GM21825 (cell line): ENCODE data around the gene HES2.
"Not testable (repeated sequence)": the region's sequence is repeated elsewhere in the genome, so short reads cannot be mapped to it uniquely, and the experiment has no call there.

ENCODE experiments used
- ATAC-seq: cut with Tn5 transposase; IDR thresholded peaks from one replicate; pipeline ENCODE4 v1.9.1; 2021; ENCODE audit warnings: mild to moderate bottlenecking, moderate library complexity; ENCODE audit not compliant: unreplicated experiment

HES2 gene

GRCh38 chr1:6437012-6437700 lies 17.4 kb upstream of the HES2 start:
- ATAC-seq = not testable (repeated sequence)

DNA sequence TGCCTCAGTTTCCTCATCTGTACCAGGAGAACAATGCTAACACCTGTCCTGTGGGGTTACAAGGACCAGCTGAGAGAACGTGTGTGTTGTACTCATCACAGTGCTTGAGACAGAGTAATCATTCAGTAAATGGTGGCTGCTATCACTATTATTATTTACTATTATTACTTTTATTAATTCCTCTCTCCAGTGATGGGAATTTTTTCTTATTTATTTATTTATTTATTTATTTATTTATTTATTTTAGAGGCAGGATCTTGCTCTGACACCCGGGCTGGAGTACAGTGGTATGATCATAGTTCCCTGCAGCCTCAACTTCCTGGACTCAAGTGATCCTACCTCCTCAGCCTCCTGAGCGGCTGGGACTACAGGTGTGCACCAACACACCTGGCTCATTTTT lies 16.6 kb upstream of the HES2 start:
- not testable (repeated sequence) for ATAC-seq

- no peak for ATAC-seq
These were observed 15.8 kb upstream of the HES2 start for GRCh38 chr1:6435547-6435946.

GRCh38 chr1:6435129-6435528 lies 15.4 kb upstream of the HES2 start:
- no peak for ATAC-seq

GRCh38 chr1:6434186-6434585 lies 14.5 kb upstream of the HES2 start:
- no peak for ATAC-seq

DNA sequence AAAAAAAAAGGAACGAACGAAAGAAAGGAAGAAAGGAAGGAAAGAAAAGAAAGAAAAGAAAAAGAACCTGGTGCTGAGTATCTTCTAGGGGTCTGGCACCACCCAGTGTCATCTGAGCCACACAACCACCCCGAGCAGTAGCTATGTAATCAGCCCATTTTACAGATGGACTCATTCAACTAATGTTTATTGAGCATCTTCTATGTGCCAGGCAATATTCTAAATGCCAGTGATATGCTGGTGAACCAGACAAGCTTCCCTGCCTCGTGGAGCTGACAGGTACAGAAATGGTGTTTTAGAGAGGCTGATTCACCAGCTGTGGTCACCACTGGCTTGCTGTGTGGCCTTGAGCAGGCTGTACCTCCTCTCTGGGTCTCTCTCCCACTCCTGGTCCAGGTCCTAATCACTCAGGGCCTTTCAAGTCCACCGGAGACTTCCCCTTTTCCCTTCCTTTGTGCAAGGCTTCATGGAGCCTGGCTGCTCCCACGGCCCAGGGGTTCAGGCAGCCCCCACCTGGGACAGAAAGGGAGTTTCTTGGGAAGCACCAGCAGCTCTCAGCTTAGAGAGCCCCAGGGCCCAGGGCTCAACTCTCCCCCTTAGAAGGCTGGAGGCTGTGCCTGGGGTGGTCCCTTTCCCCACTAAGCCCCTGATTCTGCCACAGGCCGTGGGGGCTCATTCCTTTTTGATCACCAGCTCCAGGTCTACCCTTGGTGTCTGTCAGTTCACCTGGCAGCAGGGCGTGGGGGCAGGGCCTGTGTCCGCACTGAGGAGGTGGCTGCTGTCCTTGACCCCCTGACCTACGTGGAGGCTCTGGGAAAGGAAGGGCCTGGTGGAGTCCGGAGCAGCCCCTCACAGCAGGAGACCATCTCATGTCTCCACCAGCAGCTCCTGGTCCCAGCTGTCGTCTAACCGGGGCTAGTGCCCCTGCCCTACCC lies 12.2 kb upstream of the HES2 start:
- not testable (repeated sequence) for ATAC-seq

- not testable (repeated sequence) for ATAC-seq
These were observed 10.1 kb upstream of the HES2 start for GRCh38 chr1:6429660-6430411.

- ATAC-seq = not testable (repeated sequence)
These were observed 8.7 kb upstream of the HES2 start for GRCh38 chr1:6428453-6428852.

- ATAC-seq = no peak
These were observed 8.0 kb upstream of the HES2 start for GRCh38 chr1:6427441-6428390.

DNA sequence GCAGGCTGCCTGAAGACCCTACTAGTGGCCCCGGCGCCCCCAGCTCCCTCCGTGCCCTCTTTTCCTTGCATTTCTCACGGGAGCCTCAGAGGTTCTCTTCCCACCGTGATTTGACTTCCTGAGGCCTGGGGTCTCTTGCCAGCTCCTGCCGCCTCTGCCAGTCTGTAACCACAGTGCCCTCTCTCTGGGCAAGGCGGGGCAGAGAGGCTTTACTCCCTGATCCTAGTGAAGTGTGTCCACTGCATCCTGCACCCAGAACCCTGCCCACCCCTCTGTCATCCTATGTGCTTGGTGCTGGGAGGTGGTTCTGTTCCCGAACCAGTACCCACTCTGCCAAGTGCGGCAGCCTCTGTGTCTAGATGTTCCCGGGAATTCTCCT lies 7.2 kb upstream of the HES2 start:
- ATAC-seq = no peak

GRCh38 chr1:6426277-6426971 lies 6.7 kb upstream of the HES2 start:
- ATAC-seq = no peak

- ATAC-seq = no peak
These were observed 5.9 kb upstream of the HES2 start for GRCh38 chr1:6425658-6426057.

DNA sequence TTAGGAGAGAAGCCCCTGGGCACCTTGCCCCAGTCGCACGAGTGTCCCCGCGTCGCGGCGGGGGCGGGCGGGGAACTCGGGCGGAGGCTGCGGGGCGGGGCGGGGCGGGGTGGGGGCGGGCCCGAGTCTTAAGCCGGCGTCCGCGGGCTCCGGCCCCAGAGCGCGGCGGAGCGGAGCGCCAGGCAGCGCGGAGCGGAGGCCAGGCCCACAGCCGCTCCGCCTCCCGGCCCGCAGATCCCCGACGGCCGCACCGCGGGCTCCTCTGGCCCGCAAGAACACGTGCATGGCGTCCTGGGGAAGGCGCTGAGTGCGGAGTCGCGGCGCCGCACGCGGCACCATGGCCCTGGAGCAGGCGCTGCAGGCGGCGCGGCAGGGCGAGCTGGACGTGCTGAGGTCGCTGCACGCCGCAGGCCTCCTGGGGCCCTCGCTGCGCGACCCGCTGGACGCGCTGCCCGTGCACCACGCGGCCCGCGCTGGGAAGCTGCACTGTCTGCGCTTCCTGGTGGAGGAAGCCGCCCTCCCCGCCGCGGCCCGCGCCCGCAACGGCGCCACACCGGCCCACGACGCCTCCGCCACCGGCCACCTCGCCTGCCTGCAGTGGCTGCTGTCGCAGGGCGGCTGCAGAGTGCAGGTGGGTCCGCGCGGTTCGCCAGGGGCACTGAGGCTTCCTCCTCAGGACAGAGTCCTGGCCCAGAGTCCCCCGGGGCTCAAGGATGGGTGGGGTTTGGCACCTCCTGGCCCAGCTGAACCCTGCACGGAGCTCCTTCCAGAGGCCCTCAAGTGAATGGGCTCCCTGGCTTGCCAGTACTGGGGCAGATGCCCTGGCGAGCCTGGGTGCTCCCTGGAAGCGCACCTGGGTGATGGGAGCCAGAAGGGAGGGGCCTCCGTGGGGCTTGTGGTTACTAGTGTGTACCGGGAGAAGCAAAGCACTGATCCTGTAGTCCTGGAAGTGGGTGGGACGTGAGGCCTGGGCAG lies 5.2 kb upstream of the HES2 start, which contains the start of gene ESPN:
Gene ESPN, plus strand, starts transcription at position 158 of the 975 bp plus-strand sequence. Its CDS starts 180 bp downstream, at position 338.
- ATAC-seq = no peak

- ATAC-seq = no peak
These were observed 4.4 kb upstream of the HES2 start for GRCh38 chr1:6424000-6424565.

DNA sequence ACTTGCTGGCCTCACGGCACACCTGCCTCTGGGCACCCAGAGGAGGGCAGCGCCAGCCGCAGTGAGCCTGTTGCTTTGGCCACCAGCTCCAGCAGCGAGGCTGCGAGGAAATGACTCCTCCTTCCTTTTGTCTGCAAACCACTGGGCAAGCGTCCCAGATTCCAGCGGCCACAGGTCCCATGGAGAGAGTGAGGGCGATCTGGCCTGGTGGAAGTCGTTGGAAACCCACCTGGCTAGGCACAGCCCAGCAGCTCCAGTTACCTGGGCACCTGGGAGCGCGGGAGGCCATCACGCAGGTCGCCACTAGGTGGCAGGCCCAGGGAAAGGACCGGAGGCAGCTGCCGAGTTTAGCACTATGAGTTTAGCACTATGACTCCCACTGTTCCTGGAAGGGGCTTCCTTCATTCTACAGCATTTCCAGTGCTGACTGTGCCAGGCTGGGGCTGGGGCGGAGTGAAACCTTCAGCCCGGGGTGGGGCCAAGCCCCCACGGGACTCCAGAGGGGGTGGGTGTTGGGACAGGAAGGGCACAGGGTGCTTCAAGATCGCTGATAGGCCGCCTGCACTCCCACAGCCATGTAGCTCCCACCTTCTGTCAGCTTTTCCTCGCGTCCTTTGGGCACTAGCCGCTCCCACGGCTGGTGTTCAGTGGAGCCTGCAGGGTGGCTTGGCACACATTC lies 3.7 kb upstream of the HES2 start:
- ATAC-seq = no peak

DNA sequence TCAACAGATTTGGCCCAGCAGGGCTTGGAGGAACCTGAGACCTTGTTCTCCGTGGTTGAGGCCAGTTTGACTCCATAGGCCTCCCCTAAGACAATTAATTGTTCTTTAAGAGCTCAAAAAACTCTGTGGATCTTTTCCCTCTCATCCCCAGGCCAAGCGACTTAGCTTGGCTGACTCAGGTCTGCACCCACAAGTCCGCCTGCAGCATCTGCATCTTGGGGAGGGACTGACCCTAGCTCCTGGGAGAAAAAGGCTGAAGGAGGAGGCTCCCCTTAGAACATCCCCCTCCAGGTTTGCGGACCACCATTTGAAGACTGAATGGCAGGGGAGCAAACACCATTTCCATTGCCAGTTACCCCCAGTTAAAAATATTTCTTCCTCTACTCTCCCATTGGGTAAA lies 1.5 kb upstream of the HES2 start:
- ATAC-seq = no peak

DNA sequence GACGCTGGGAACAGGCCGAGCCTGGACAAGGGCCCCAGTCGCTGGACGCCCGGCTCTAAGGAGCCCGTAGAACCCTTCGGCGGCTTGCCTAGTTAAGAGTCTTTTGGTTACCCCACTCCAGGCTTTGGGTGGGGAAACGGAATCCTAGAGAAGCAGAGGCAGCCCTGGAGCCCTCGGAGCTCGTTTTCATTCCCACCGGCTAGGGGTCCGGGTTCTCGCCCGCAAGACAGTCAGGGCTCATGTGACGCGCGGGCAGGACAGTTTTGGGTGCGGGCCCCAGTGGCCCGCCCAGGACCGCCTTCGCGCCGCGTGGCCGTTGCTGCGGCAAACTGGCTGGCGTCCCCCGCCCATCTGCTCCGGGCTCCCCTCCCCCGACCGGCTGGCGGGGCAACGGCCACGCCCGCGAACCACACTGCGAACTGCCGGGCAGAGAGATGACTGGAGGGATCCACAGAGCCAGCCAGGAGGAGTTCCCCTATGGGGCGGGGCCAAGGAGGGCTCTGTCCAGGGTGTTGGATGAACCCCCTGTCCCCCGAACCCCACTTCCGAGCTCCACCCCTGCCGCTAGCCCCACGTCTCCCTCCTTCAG lies 829 bp upstream of the HES2 start:
- ATAC-seq = no peak
